HUES6 (cell line): Measurements from ENCODE around the gene B9D1.

Source experiments
- H3K27ac ChIP-seq: 2 replicates; pipeline ENCODE4 v1.7.0; 2013; ENCODE audit warnings: low read depth, mild to moderate bottlenecking, low read length, inconsistent platforms
- H3K27me3 ChIP-seq: 2 replicates; pipeline ENCODE4 v1.6.1; 2013; ENCODE audit warnings: low read length; ENCODE audit not compliant: control insufficient read depth, insufficient read depth
- H3K36me3 ChIP-seq: 2 replicates; pipeline ENCODE4 v1.6.1; 2013; ENCODE audit warnings: low read length; ENCODE audit not compliant: control insufficient read depth, insufficient read depth
- H3K4me1 ChIP-seq: 2 replicates; pipeline ENCODE4 v1.6.1; 2013; ENCODE audit warnings: low read length; ENCODE audit not compliant: control insufficient read depth, insufficient read depth
- H3K4me3 ChIP-seq: 2 replicates; pipeline ENCODE4 v1.5.1; 2013; ENCODE audit warnings: low read depth, low read length
- H3K9ac ChIP-seq: one replicate; pipeline ENCODE4 v1.6.1; 2013; ENCODE audit warnings: mild to moderate bottlenecking, low read length
- H3K9me3 ChIP-seq: 2 replicates; pipeline ENCODE4 v1.6.1; 2013; ENCODE audit warnings: low read depth, low read length; ENCODE audit not compliant: control insufficient read depth, insufficient read depth

The B9D1 gene

GRCh38 chr17:19311421-19312215 is 50.9 kb downstream of the B9D1 start:
- no peak overlapping the region for H3K9ac ChIP-seq

DNA sequence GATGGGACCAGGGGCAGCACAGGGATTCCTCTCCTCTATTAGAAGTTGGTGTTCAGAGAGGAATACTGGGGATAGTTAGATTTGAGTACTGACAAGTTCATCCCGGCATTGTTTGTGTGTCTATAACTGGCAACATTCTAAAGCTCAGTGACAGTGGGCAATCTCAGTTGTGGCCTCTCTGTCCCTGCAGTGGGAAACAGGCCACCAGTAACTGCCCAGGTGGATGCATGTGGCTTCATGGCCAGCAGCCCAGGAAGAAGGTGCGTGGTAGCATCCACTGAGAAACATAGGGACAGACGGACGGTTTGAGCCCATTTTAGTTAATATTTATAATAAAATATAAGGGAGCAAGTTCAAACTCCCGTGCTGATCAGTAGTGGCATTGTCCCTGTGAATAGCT is 51.5 kb downstream of the B9D1 start:
- Histone ChIP-seq H3K27me3 (no peaks in the 10 kb centered on the region), H3K36me3 (peaks cover 44% of the 10 kb centered on the region), H3K4me1 (no peaks in the 10 kb centered on the region), H3K9ac (no peak overlapping the region), H3K27ac (no peak overlapping the region), H3K9me3 (no peaks in the 10 kb centered on the region), H3K4me3 (no peak overlapping the region)

More at GRCh38 chr17:19311421-19312215, 50.9 kb downstream of the B9D1 start:
- Histone ChIP-seq H3K9me3 (no peaks in the 10 kb centered on the region), H3K4me1 (peaks cover 5% of the 10 kb centered on the region), H3K36me3 (peaks cover 39% of the 10 kb centered on the region), H3K27ac (no peak overlapping the region), H3K4me3 (no peak overlapping the region), H3K27me3 (no peaks in the 10 kb centered on the region)

DNA sequence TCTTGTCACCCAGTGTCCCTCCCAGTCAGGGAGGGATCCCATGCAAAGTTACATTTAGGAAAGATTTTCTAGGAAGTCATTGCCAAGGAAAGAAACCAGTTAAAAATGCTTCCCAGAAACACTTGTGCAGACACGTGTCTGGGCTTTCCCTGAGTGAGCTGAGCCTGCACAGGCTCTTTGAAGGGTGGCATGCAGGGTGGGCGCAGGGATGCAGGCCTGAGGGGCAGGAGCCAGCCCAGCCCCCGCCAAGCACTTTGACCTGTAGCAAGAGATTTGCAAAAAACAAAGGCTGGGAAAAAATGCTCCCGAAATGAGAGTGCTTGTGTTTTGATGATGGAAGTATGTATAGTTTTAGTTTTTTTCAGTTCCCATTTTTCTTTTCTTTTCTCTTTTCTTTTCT is 52.4 kb downstream of the B9D1 start:
- no peaks in the 10 kb centered on the region for H3K4me1 ChIP-seq
- no peaks in the 10 kb centered on the region for H3K27me3 ChIP-seq

DNA sequence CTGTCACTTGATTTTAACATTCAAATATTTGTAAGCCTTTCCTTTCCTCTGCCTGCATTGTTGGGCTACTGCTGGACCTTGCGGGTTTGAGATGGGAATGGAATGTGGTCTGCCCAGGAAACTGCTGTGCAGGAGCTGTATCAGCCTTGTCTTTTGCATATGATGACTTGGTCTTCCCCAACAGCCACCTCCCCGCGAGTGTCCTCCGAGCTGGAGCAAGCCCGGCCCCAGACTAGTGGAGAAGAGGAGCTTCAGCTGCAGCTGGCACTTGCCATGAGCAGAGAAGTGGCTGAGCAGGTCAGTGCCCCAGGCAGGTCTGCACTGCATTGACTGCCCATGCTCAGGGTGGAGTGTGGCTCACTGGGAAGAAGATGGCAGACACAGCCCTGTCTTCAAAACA is 52.8 kb downstream of the B9D1 start:
- Histone ChIP-seq H3K4me1 (no peaks in the 10 kb centered on the region), H3K27ac (no peak overlapping the region), H3K9ac (no peak overlapping the region), H3K36me3 (peaks cover 46% of the 10 kb centered on the region), H3K4me3 (no peak overlapping the region), H3K27me3 (no peaks in the 10 kb centered on the region), H3K9me3 (no peaks in the 10 kb centered on the region)

More for the DNA sequence above, 52.4 kb downstream of the B9D1 start:
- peaks cover 46% of the 10 kb centered on the region for H3K36me3 ChIP-seq
- no peak overlapping the region for H3K4me3 ChIP-seq
- H3K9me3 ChIP-seq = no peaks in the 10 kb centered on the region
- H3K9ac ChIP-seq = no peak overlapping the region
- no peak overlapping the region for H3K27ac ChIP-seq

DNA sequence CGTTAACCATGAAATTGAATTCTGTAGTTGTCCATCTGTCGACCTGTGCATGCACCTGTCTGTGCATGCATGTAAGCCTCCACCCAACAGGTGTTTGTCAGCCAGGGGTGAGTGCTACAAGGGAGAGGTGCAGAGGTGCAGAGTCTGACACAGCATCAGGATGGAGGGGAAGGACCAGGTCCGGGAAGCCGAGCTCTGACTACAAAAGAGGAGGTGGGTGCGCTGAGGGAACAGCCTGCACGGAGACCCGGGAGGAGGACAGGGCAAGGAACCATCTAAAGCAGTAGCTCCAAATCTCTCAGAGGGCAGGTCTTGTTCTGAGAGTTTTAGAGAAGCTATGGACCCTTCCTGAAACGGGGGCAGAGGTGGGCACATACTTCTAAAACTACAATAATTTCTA is 54.1 kb downstream of the B9D1 start:
- peaks cover 40% of the 10 kb centered on the region for H3K36me3 ChIP-seq
- H3K9me3 ChIP-seq = no peaks in the 10 kb centered on the region
- no peaks in the 10 kb centered on the region for H3K27me3 ChIP-seq
- H3K4me3 ChIP-seq = no peak overlapping the region
- no peak overlapping the region for H3K27ac ChIP-seq
- H3K9ac ChIP-seq = no peak overlapping the region
- H3K4me1 ChIP-seq = no peaks in the 10 kb centered on the region

DNA sequence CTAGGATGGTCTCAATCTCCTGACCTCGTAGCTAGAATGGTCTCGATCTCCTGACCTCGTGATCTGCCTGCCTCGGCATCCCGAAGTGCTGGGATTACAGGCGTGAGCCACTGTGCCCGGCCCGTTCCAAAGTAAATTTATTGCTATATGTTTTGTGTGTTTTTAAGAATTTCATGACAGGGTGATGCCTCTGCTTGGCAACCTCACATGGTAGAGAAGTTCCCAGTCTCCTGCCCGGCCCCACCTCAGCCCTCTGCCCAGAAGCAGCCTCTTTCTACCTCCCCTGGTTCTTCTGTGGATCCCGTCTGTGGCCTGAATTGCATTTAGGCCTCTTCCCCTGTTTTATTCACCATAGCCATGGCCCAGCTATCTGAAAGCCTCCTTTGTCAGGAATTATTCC is 55.0 kb downstream of the B9D1 start:
- Histone ChIP-seq H3K9ac (no peak overlapping the region), H3K9me3 (no peaks in the 10 kb centered on the region), H3K4me3 (no peak overlapping the region), H3K27me3 (no peaks in the 10 kb centered on the region), H3K27ac (no peak overlapping the region), H3K4me1 (no peaks in the 10 kb centered on the region), H3K36me3 (peaks cover 31% of the 10 kb centered on the region)

GRCh38 chr17:19306160-19307111 is 56.1 kb downstream of the B9D1 start:
- Histone ChIP-seq H3K9ac (no peak overlapping the region), H3K27ac (no peak overlapping the region), H3K4me3 (no peak overlapping the region), H3K27me3 (no peaks in the 10 kb centered on the region), H3K36me3 (peaks cover 21% of the 10 kb centered on the region), H3K9me3 (no peaks in the 10 kb centered on the region), H3K4me1 (no peaks in the 10 kb centered on the region)

DNA sequence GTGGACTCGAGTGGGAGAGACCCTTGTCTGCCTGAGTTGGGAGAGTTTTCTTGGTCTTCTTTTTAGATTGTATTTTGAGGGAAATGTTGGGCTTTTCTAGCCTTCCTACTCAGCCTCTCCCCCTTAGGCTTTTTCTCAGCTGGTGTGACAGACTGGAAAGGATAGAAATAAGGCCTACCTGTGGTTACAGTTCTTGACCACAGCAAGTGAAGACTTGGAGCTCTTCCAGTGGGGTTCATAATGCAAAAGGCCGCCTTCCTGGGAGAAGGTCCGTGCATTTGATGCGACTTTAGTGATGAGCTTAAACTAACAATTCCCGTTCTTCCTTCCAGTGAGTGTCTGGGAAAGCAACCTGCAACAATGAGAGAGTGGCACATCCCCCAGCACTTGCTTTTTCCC is 56.8 kb downstream of the B9D1 start:
- Histone ChIP-seq H3K9ac (no peak overlapping the region), H3K4me1 (no peaks in the 10 kb centered on the region)

DNA sequence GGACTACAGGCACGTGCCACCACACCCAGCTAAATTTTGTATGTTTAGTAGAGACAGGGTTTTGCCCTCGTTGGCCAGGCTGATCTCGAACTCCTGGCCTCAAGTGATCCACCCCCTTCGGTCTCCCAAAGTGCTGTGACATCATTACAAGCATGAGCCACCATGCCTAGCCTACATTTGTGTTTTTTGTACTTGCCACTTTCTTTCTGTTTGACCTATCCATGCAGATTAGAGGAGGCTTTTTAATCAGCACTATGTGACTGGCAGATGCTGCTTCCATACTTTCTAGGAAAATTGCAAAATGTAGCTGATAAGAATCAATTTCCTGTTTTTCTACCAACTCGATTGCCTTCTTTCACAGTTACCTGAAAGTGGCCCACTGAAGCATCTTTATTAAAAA is 57.3 kb downstream of the B9D1 start:
- no peak overlapping the region for H3K9ac ChIP-seq
- no peak overlapping the region for H3K4me3 ChIP-seq
- H3K36me3 ChIP-seq = peaks cover 21% of the 10 kb centered on the region
- no peaks in the 10 kb centered on the region for H3K4me1 ChIP-seq
- H3K27me3 ChIP-seq = no peaks in the 10 kb centered on the region
- no peak overlapping the region for H3K27ac ChIP-seq
- H3K9me3 ChIP-seq = no peaks in the 10 kb centered on the region

More for the DNA sequence above, 56.8 kb downstream of the B9D1 start:
- Histone ChIP-seq H3K36me3 (peaks cover 21% of the 10 kb centered on the region), H3K27me3 (no peaks in the 10 kb centered on the region), H3K4me3 (no peak overlapping the region), H3K9me3 (no peaks in the 10 kb centered on the region), H3K27ac (no peak overlapping the region)

GRCh38 chr17:19304751-19305150 is 57.8 kb downstream of the B9D1 start:
- H3K4me3 ChIP-seq = no peak overlapping the region
- no peaks in the 10 kb centered on the region for H3K9me3 ChIP-seq
- no peak overlapping the region for H3K9ac ChIP-seq
- no peaks in the 10 kb centered on the region for H3K27me3 ChIP-seq
- H3K36me3 ChIP-seq = peaks cover 17% of the 10 kb centered on the region
- H3K4me1 ChIP-seq = no peaks in the 10 kb centered on the region
- H3K27ac ChIP-seq = no peak overlapping the region

GRCh38 chr17:19304209-19304608 is 58.3 kb downstream of the B9D1 start:
- Histone ChIP-seq H3K27ac (no peak overlapping the region), H3K4me1 (no peaks in the 10 kb centered on the region), H3K36me3 (peaks cover 16% of the 10 kb centered on the region), H3K27me3 (no peaks in the 10 kb centered on the region), H3K9ac (no peak overlapping the region), H3K4me3 (no peak overlapping the region), H3K9me3 (no peaks in the 10 kb centered on the region)
